Common myeloid progenitor, CD34-positive (primary cell): ENCODE results near the gene TPTE2.
"Not testable (repeated sequence)": the region's sequence is repeated elsewhere in the genome, so short reads cannot be mapped to it uniquely, and the experiment has no call there.

Source experiments
- CTCF ChIA-PET: fragments of 350-600 bp; sonication (Branson Sonifier 250); formaldehyde crosslinking; loops from one replicate; lab custom pipeline; 2021; ENCODE audit warnings: antibody characterized with exemption; lab: Charles Lee
- POLR2A ChIA-PET: fragments of 350-600 bp; sonication (Branson Sonifier 250); formaldehyde crosslinking; loops from one replicate; lab custom pipeline; 2021; ENCODE audit warnings: antibody characterized with exemption; lab: Charles Lee
- DNase-seq, 3 donors: peaks; one replicate each; pipeline versions ENCODE4 v3.0.0 to v3.0.0-alpha.2; 2013
- H3K27ac ChIP-seq, 2 experiments: 1 replicate in 1 of 2; 2 replicates in 1 of 2; pipeline ENCODE4 v1.7.0; 2013; ENCODE audit warnings: inconsistent platforms in 2 of 2, low read length in 2 of 2, mild to moderate bottlenecking in 2 of 2, low read depth in 1 of 2, moderate library complexity in 1 of 2; ENCODE audit not compliant: severe bottlenecking in 2 of 2, insufficient read depth in 1 of 2, poor library complexity in 1 of 2
- H3K27me3 ChIP-seq, 5 experiments: replicated peaks in 2 of 5; 1 replicate in 3 of 5; 2 replicates in 2 of 5; pipeline versions ENCODE4 v1.6.1 to v1.7.0; 2013; ENCODE audit warnings: low read length in 4 of 5, mild to moderate bottlenecking in 2 of 5, moderate library complexity in 2 of 5, inconsistent platforms in 1 of 5; ENCODE audit not compliant: insufficient read depth in 5 of 5, control insufficient read depth in 4 of 5
- H3K36me3 ChIP-seq, 4 experiments: 1 replicate in 2 of 4; 2 replicates in 2 of 4; pipeline versions ENCODE4 v1.6.1 to v1.7.0; 2013; ENCODE audit warnings: low read length in 3 of 4, control low read depth in 1 of 4, mild to moderate bottlenecking in 1 of 4; ENCODE audit not compliant: control insufficient read depth in 4 of 4, insufficient read depth in 4 of 4
- H3K4me1 ChIP-seq, 4 experiments: 1 replicate in 3 of 4; 2 replicates in 1 of 4; pipeline versions ENCODE4 v1.6.1 to v1.7.1; 2013; ENCODE audit warnings: low read length in 3 of 4, mild to moderate bottlenecking in 3 of 4, control low read depth in 1 of 4, inconsistent platforms in 1 of 4, moderate library complexity in 1 of 4; ENCODE audit not compliant: control insufficient read depth in 4 of 4, insufficient read depth in 4 of 4; ENCODE audit errors: control extremely low read depth in 1 of 4
- H3K4me3 ChIP-seq, 7 experiments: 1 replicate in 4 of 7; 2 replicates in 3 of 7; pipeline versions ENCODE4 v1.5.1 to v1.7.0; 2013; ENCODE audit warnings: mild to moderate bottlenecking in 7 of 7, low read length in 6 of 7, moderate library complexity in 6 of 7, inconsistent platforms in 2 of 7, low read depth in 2 of 7, control low read depth in 1 of 7; ENCODE audit not compliant: insufficient read depth in 4 of 7, control insufficient read depth in 1 of 7; ENCODE audit errors: extremely low read depth in 1 of 7
- H3K9me3 ChIP-seq, 5 experiments: 1 replicate in 4 of 5; 2 replicates in 1 of 5; pipeline versions ENCODE4 v1.6.1 to v1.7.1; 2013; ENCODE audit warnings: low read length in 4 of 5, mild to moderate bottlenecking in 2 of 5, inconsistent platforms in 1 of 5, low read depth in 1 of 5, moderate library complexity in 1 of 5; ENCODE audit not compliant: control insufficient read depth in 4 of 5, insufficient read depth in 2 of 5; ENCODE audit errors: control extremely low read depth in 1 of 5
- WGBS: methylation state at CpG from one replicate; pipeline ENCODE4 v1.1.5; 2013; ENCODE audit not compliant: insufficient coverage; 5-methylcytosine and 5-hydroxymethylcytosine counted together

Gene TPTE2

DNA sequence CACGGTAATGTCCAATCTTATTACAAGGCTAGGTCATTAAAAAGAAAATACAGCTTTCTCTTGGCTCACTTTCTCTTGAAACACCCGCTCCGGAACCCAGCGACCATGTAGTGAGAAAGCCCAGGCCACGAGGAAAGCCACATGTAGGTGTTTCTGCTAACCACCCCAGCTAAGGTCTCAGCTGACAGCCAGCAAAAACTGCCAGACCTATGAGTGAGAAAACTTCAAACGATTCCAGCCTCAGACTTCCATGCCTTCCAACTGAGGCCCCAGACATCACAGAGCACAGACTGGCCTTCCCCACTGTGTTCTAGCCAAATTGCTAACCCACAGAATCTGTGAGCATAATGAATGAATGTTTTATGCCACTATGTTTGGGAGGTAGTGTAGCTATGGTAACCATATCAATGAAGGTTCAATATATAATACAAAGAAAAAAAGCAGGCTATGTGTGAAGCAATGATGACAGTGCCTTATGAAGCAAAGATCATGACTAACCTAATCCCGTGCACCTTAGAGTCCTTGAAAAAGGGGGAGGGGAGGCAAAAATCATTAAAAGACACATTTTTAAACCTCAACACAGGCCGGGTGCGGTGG is 11.9 kb upstream of the TPTE2 start:
- 100% methylated on average over 6 of the region's 9 CpGs for WGBS
- Histone ChIP-seq H3K27ac (no peak overlapping the region), H3K4me1 (no peaks in the 10 kb centered on the region), H3K9me3 (no peaks in the 10 kb centered on the region), H3K4me3 (no peak overlapping the region), H3K27me3 (no peaks in the 10 kb centered on the region), H3K36me3 (no peaks in the 10 kb centered on the region)
- ChIA-PET CTCF (interaction anchor here (2.6 kb wide), 1 partner anchor 15 kb away, joined by 12 read pairs; no protein-coding TSS in a partner anchor), POLR2A (no interaction called here)
- DNase-seq: no peak

GRCh38 chr13:19572280-19572679 is 10.9 kb upstream of the TPTE2 start:
- CTCF ChIA-PET: interaction anchor here (2.6 kb wide), 1 partner anchor 16 kb away, joined by 12 read pairs; no protein-coding TSS in a partner anchor
- Histone ChIP-seq H3K4me1 (no peaks in the 10 kb centered on the region), H3K27me3 (no peaks in the 10 kb centered on the region), H3K36me3 (no peaks in the 10 kb centered on the region), H3K27ac (no peak overlapping the region), H3K9me3 (no peaks in the 10 kb centered on the region), H3K4me3 (no peak overlapping the region)
- no peak for DNase-seq
- POLR2A ChIA-PET: no interaction called here
- 96% methylated on average over 4 of the region's 4 CpGs for WGBS

DNA sequence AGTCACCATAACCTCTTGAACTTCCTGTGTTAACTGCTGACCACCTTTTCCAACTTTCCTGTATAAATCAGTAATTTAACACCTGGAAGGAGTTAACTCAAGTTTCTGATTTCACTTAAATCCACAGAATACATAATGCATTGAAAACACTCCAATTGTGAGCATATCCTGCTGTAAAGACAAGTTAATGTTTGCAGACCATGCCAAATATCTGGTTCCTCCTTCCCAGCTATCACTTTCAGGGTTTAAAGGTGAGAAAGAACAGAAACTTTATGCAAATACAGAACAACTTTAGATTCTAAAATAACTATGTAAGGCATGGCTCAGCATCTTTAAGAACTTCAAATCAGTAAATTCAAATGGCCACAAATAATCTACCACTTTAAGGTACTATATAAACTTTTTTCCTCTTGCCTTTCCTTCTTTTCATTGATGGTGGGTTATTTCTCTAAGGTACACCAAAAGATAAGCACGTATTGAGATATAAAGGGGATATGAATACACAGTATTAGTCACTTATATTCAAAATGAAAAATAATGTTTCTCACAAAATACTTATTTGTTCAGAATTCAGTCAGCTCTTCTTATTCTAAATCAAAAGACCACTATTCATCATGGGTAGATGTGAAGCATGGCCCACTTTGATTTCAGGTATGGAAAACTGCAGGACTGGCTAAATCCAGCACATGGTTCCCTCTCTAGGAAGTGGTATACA is 6.6 kb upstream of the TPTE2 start:
- H3K4me3 ChIP-seq: no peak overlapping the region
- POLR2A ChIA-PET: no interaction called here
- no peaks in the 10 kb centered on the region for H3K36me3 ChIP-seq
- no peak for DNase-seq
- no peak overlapping the region for H3K27ac ChIP-seq
- no CpG with 5 or more reads among the region's 1 CpG for WGBS
- no peaks in the 10 kb centered on the region for H3K9me3 ChIP-seq
- peaks cover 0 to 3% (median 0%) of the 10 kb centered on the region in 5 experiments for H3K27me3 ChIP-seq
- peaks cover 0 to 1% (median 0%) of the 10 kb centered on the region in 4 experiments for H3K4me1 ChIP-seq
- CTCF ChIA-PET: interaction anchor here (1.0 kb wide), 1 partner anchor 34 kb away, joined by 3 read pairs; no protein-coding TSS in a partner anchor

DNA sequence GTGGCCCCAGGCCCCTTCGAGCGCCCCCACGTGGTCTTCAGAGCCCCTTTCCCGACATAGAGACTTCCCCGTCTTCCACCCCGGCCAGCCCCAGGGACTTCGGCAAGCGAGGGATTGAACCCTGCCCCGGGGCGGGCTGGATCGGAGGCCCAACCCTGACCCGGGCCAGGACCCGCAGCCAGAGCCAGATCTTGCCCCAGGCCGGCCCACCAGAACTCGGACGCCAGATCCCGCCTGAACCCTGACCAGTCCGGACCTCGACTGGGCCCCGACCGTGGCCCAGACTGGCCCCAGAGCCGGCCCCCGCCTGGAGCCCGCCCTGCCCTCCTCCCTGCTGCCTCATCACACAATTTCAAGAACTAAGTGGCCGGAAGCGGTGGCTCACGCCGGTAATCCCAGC is 253 bp upstream of the TPTE2 start:
- Histone ChIP-seq H3K27ac (no peak overlapping the region), H3K9me3 (no peaks in the 10 kb centered on the region), H3K4me3 (no peak overlapping the region), H3K4me1 (peaks cover 0 to 1% (median 0%) of the 10 kb centered on the region in 4 experiments), H3K36me3 (no peaks in the 10 kb centered on the region), H3K27me3 (peaks cover 0 to 3% (median 0%) of the 10 kb centered on the region in 5 experiments)
- DNase-seq: no peak
- CTCF ChIA-PET: no interaction called here
- 90% methylated on average over 24 of the region's 28 CpGs for WGBS
- POLR2A ChIA-PET: no interaction called here

DNA sequence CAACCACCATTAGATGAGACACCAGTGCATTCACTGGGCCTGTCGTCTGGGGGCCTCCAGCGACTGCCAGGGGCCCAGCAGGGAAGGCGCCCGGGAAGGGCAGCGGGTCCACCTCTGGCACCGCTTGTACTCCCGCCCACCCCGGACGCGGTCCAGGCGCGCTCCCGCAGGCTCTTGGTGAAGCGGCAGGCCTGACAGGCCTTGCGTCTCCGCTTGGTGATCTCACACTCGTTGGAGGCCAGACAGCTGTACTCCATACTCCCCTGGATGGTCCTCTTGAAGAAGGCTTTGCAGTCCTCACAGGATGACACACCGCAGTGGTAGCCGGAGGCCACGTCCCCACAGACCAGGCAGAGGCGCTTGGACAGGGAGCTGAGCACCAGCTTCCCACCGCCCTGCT is 660 bp downstream of the TPTE2 start:
- H3K4me3 ChIP-seq, H3K9me3 ChIP-seq, DNase-seq, H3K27me3 ChIP-seq, H3K36me3 ChIP-seq, CTCF ChIA-PET, H3K4me1 ChIP-seq, POLR2A ChIA-PET, H3K27ac ChIP-seq: not testable (repeated sequence)
- WGBS: 98% methylated on average over 16 of the region's 22 CpGs

DNA sequence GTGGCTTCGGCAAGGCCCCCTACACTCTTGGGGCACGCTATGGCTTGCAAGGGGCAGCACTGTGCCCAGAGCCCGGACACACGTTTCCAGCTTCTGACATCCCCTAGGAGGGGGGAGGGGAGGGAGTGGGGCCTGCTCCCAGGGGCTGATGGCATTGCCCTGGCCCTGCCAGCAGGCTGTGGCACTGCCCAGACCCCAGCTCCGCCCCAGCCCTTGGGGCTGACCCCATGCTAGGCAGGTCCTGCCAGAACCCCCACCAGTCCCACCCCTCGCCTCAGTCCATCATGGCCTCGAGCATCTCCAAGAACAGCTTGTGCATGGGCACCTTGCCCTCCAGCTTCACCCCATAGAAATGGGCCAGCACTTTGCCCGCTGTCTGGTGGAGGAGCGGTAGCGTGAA is 1.6 kb downstream of the TPTE2 start:
- H3K9me3 ChIP-seq, DNase-seq, H3K36me3 ChIP-seq, H3K4me3 ChIP-seq, H3K27ac ChIP-seq, H3K27me3 ChIP-seq, H3K4me1 ChIP-seq, CTCF ChIA-PET, POLR2A ChIA-PET: not testable (repeated sequence)
- WGBS: no CpG with 5 or more reads among the region's 10 CpGs

DNA sequence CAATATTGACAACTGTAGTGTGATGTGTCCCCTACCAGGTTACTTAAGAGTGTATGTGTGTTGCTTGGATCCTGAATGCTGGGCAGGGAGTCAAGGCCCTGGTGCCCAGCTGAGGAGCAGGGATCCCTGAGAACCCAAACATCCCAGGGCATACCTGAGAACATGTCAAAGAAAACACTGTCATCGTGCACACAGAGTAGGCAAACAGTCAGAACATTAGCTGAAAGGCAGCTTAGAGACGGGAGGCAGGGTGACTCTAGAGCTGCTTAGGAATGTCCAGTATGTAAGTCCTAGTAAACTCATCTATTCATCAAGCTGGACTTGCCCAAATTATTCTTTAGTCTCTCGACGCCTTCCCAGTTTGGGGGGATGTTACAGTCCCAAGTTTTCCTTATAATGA is 4.0 kb downstream of the TPTE2 start:
- DNase-seq, H3K4me1 ChIP-seq, H3K27ac ChIP-seq, POLR2A ChIA-PET, CTCF ChIA-PET, H3K27me3 ChIP-seq, H3K4me3 ChIP-seq, H3K36me3 ChIP-seq, H3K9me3 ChIP-seq: not testable (repeated sequence)
- 100% methylated on average over 2 of the region's 4 CpGs for WGBS
